Stimulated activated effector memory CD8-positive, alpha-beta T cell treated with anti-CD3 and anti-CD28 coated beads, Interleukin-12 subunit alpha, Interleukin-12 subunit beta, amount 100 ng/mL, for 72 hours (primary cell): ENCODE measurements around the gene LRRC73.
A peak's percentile ranks its signal among the peaks of the same experiment; 100 is the strongest.

ENCODE experiments used
- ATAC-seq: fragments of 150-1000 bp; cut with Tn5 transposase; 2 replicates; pipeline ENCODE4 v1.10.0; 2021
- DNase-seq, 2 donors: peaks; one replicate each; pipeline ENCODE4 v3.0.0; 2021 to 2022; ENCODE audit warnings: low spot score in 2 of 2
- H3K27ac Mint-ChIP-seq: one replicate; pipeline ENCODE4 v1.8.0; 2022; ENCODE audit warnings: mild to moderate bottlenecking, mixed read lengths
- H3K36me3 Mint-ChIP-seq: one replicate; pipeline ENCODE4 v1.8.0; 2022; ENCODE audit warnings: mild to moderate bottlenecking, mixed read lengths
- H3K4me1 Mint-ChIP-seq: one replicate; pipeline ENCODE4 v1.8.0; 2022; ENCODE audit warnings: mixed read lengths
- H3K4me3 Mint-ChIP-seq: one replicate; pipeline ENCODE4 v1.8.0; 2022; ENCODE audit warnings: mild to moderate bottlenecking, mixed read lengths
- H3K9me3 Mint-ChIP-seq: one replicate; pipeline ENCODE4 v1.8.0; 2022; ENCODE audit warnings: mixed read lengths

Gene LRRC73

GRCh38 chr6:43517505-43518357 lies 7.6 kb upstream of the LRRC73 start:
- Mint-ChIP-seq H3K4me1 (peaks cover 23% of the 10 kb centered on the region), H3K4me3 (no peak overlapping the region), H3K36me3 (no peaks in the 10 kb centered on the region), H3K27ac (no peak overlapping the region), H3K9me3 (no peaks in the 10 kb centered on the region)
- no peak for ATAC-seq
- DNase-seq: peak in 1 of 2 donors; percentile 61

GRCh38 chr6:43516697-43517504 lies 6.8 kb upstream of the LRRC73 start, which contains the start of the genes POLR1C and YIPF3:
POLR1C (plus strand) TSS chr6:43517089; CDS start chr6:43517110, 21 bp downstream.
YIPF3 (minus strand) TSS chr6:43516926; CDS start chr6:43516807, 119 bp downstream.
- no peak within 1 kb of the TSS for H3K27ac Mint-ChIP-seq
- DNase-seq (peak; percentile 91 to 98), ATAC-seq (peak; percentile 95)
- no peaks in the 10 kb centered on the region for H3K36me3 Mint-ChIP-seq
- H3K4me1 Mint-ChIP-seq: peaks cover 28% of the 10 kb centered on the region
- no peak within 1 kb of the TSS for H3K4me3 Mint-ChIP-seq
- no peaks in the 10 kb centered on the region for H3K9me3 Mint-ChIP-seq

- peak; percentile 2 for ATAC-seq
- H3K36me3 Mint-ChIP-seq: no peaks in the 10 kb centered on the region
These were observed 6.2 kb upstream of the LRRC73 start for GRCh38 chr6:43516367-43516696.

GRCh38 chr6:43515808-43516207 lies 5.7 kb upstream of the LRRC73 start:
- Mint-ChIP-seq H3K36me3 (no peaks in the 10 kb centered on the region), H3K4me1 (peaks cover 30% of the 10 kb centered on the region), H3K27ac (no peak overlapping the region), H3K4me3 (no peak overlapping the region), H3K9me3 (no peaks in the 10 kb centered on the region)
- ATAC-seq: no peak
- DNase-seq: no peak

More at GRCh38 chr6:43516367-43516696, 6.2 kb upstream of the LRRC73 start:
- Mint-ChIP-seq H3K4me3 (no peak overlapping the region), H3K4me1 (peaks cover 28% of the 10 kb centered on the region), H3K27ac (no peak overlapping the region), H3K9me3 (no peaks in the 10 kb centered on the region)
- DNase-seq: no peak

GRCh38 chr6:43511824-43512415 lies 1.8 kb upstream of the LRRC73 start:
- Mint-ChIP-seq H3K27ac (peak overlapping the region; percentile 32), H3K4me1 (peaks cover 52% of the 10 kb centered on the region), H3K9me3 (no peaks in the 10 kb centered on the region), H3K4me3 (no peak overlapping the region), H3K36me3 (no peaks in the 10 kb centered on the region)
- ATAC-seq: no peak
- no peak for DNase-seq

GRCh38 chr6:43510827-43511163 lies 649 bp upstream of the LRRC73 start:
- Mint-ChIP-seq H3K36me3 (peaks cover 9% of the 10 kb centered on the region), H3K4me1 (peaks cover 56% of the 10 kb centered on the region), H3K27ac (peak overlapping the region; percentile 73), H3K9me3 (no peaks in the 10 kb centered on the region), H3K4me3 (peak overlapping the region; percentile 69)
- no peak for DNase-seq
- ATAC-seq: no peak

GRCh38 chr6:43509142-43509983 lies 783 bp downstream of the LRRC73 start:
- ATAC-seq (peak; percentile 3), DNase-seq (no peak)
- peak overlapping the region; percentile 78 for H3K27ac Mint-ChIP-seq
- H3K36me3 Mint-ChIP-seq: peaks cover 14% of the 10 kb centered on the region
- peak overlapping the region; percentile 69 for H3K4me3 Mint-ChIP-seq
- H3K4me1 Mint-ChIP-seq: peaks cover 47% of the 10 kb centered on the region
- H3K9me3 Mint-ChIP-seq: no peaks in the 10 kb centered on the region

GRCh38 chr6:43508481-43509141 lies 1.5 kb downstream of the LRRC73 start:
- ATAC-seq (no peak), DNase-seq (no peak)
- Mint-ChIP-seq H3K4me3 (peak overlapping the region; percentile 69), H3K4me1 (peaks cover 45% of the 10 kb centered on the region), H3K27ac (peak overlapping the region; percentile 78), H3K9me3 (no peaks in the 10 kb centered on the region), H3K36me3 (peaks cover 20% of the 10 kb centered on the region)

GRCh38 chr6:43506667-43507471 lies 3.3 kb downstream of the LRRC73 start:
- no peaks in the 10 kb centered on the region for H3K9me3 Mint-ChIP-seq
- H3K27ac Mint-ChIP-seq: peak overlapping the region; percentile 89
- H3K4me1 Mint-ChIP-seq: peaks cover 34% of the 10 kb centered on the region
- peaks cover 32% of the 10 kb centered on the region for H3K36me3 Mint-ChIP-seq
- ATAC-seq (peak; percentile 79), DNase-seq (peak; percentile 83 to 92)
- H3K4me3 Mint-ChIP-seq: no peak overlapping the region

GRCh38 chr6:43506171-43506570 lies 4.0 kb downstream of the LRRC73 start:
- H3K36me3 Mint-ChIP-seq: peaks cover 39% of the 10 kb centered on the region
- peak overlapping the region; percentile 89 for H3K27ac Mint-ChIP-seq
- H3K4me3 Mint-ChIP-seq: no peak overlapping the region
- ATAC-seq (no peak), DNase-seq (no peak)
- H3K9me3 Mint-ChIP-seq: no peaks in the 10 kb centered on the region
- peaks cover 34% of the 10 kb centered on the region for H3K4me1 Mint-ChIP-seq

GRCh38 chr6:43505718-43506117 lies 4.4 kb downstream of the LRRC73 start:
- no peak for ATAC-seq
- H3K4me3 Mint-ChIP-seq: no peak overlapping the region
- H3K36me3 Mint-ChIP-seq: peaks cover 43% of the 10 kb centered on the region
- H3K4me1 Mint-ChIP-seq: peaks cover 32% of the 10 kb centered on the region
- no peak for DNase-seq
- no peaks in the 10 kb centered on the region for H3K9me3 Mint-ChIP-seq
- H3K27ac Mint-ChIP-seq: peak overlapping the region; percentile 89

- DNase-seq (no peak), ATAC-seq (no peak)
- H3K27ac Mint-ChIP-seq: no peak overlapping the region
- no peak overlapping the region for H3K4me3 Mint-ChIP-seq
- no peaks in the 10 kb centered on the region for H3K9me3 Mint-ChIP-seq
- H3K4me1 Mint-ChIP-seq: peaks cover 29% of the 10 kb centered on the region
- peaks cover 51% of the 10 kb centered on the region for H3K36me3 Mint-ChIP-seq
These were observed 5.2 kb downstream of the LRRC73 start for GRCh38 chr6:43504756-43505593.

- DNase-seq (no peak), ATAC-seq (no peak)
- Mint-ChIP-seq H3K9me3 (no peaks in the 10 kb centered on the region), H3K4me1 (peaks cover 18% of the 10 kb centered on the region), H3K36me3 (peaks cover 66% of the 10 kb centered on the region), H3K27ac (peak overlapping the region; percentile 71), H3K4me3 (no peak overlapping the region)
These were observed 6.7 kb downstream of the LRRC73 start for GRCh38 chr6:43503443-43503842.
